GM19463 (cell line): ENCODE data around the gene KCNMA1.
"Not testable (repeated sequence)": the region's sequence is repeated elsewhere in the genome, so short reads cannot be mapped to it uniquely, and the experiment has no call there.

ENCODE experiments used
- ATAC-seq: cut with Tn5 transposase; IDR thresholded peaks from one replicate; pipeline ENCODE4 v1.9.1; 2021; ENCODE audit warnings: mild to moderate bottlenecking, moderate library complexity; ENCODE audit not compliant: unreplicated experiment

The KCNMA1 gene

DNA sequence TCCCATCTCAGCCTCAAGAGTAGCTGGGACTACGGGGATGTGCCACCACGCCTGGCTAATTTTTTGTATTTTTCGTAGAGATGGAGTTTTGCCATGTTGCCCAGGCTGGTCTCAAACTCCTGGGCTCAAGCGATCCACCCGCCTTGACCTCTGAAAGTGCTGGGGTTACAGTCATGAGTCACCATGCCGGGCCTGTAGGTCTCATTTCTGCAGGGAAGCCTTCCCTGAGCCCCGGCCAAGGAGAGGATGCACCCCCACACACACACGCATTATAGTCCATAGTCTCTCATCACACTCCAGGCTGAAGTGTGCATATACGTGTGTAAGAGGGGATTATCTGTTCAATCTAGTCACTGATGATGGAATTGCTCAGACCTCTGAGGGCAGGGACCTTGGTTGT is 29.3 kb downstream of the KCNMA1 start:
- ATAC-seq, result no peak

DNA sequence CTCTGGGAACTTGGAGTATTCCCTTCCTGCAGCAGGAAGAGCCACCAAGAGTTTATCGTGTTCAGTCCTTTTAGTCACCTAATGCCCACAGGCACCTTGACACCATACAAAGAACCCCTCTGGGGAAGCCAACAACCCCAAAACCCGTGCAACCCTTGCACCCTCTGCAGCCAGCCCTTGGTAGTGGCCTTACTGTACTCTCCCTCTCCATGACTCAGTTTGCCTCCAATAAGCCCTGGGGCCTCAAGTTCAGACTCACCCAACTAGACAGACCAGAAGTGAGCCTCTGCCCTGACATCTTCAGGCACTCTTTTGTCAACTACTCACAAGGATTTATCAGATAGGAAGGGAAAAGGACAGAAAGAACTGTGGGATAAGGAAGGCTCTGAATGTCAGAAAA is 30.9 kb downstream of the KCNMA1 start:
- no peak for ATAC-seq

DNA sequence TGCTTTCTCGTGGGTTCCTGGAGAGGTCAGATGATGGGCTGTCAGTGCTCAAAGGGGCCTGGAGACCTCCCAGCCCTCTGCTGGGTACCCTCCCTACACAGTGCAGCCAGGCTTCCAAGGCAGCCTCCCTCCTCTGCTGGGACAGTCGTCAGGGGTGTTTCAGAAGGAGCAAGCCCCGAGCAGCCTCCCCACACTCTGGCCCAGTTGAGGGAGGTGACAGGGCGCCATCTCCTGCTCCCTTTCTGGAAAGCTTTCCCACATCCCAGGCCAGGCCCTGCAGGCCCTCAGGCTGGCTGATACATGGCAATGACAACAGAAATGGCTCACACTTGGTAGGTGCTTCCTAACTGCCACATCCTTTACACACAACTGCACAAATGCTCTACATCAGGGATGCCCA is 32.1 kb downstream of the KCNMA1 start:
- ATAC-seq, result no peak

DNA sequence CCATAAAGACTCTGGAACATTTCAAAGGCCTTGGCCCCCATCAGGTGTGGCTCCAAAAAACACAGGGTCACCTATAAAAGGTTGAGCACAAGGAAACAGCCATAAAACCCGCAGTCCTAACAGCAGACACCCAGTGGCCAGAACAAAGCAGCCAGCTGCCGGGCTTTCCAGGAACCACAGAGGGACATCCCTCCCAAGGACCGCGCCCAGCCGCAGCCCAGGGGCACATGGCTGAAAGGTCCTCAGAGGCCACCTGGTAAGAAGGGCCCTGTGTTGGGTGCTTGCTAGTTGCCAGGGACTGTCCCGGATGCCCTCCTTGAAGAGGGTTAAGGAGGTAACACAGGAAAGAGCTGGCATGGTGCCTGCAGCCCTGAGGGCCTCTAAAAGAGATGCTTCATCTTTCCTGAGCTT is 32.7 kb downstream of the KCNMA1 start:
- no peak for ATAC-seq

DNA sequence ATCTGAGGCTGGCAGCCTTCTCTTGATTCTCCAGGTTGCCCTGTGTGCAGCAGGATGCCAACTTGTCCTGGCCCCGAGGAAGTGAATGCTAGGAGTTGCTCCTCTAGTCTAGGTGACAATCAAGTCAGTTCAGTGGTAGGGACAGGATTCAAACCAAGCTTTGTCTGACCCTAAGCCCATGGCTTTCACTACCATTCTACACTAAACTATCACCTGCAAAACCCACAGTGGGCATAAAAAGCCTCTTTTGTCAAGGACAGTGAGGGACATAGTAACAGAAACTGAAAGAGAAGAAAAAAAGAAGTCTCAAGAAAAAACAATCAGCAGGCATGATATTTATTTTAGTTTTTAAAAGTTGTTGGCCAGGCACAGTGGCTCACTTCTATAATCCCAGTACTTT is 33.5 kb downstream of the KCNMA1 start:
- peak; percentile 44 for ATAC-seq

DNA sequence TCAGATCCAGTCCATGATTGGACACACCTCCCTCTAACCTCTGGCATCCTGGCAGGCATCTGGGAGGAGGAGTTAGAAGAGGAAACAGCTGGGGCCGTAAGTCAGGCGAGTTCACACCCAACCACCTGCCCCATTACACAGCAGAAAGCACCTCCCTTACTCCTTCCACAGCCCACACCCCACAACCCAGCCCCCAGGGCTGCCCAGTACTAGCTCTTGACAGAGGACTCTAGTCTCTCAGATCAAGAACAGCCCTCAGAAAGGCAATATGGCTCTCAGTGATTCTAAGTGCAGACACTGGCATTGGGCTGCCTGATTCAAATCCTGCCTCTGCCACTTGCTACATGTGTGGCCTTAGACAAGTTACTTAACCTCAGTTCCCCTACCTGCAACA is 34.1 kb downstream of the KCNMA1 start:
- ATAC-seq, result peak; percentile 64

DNA sequence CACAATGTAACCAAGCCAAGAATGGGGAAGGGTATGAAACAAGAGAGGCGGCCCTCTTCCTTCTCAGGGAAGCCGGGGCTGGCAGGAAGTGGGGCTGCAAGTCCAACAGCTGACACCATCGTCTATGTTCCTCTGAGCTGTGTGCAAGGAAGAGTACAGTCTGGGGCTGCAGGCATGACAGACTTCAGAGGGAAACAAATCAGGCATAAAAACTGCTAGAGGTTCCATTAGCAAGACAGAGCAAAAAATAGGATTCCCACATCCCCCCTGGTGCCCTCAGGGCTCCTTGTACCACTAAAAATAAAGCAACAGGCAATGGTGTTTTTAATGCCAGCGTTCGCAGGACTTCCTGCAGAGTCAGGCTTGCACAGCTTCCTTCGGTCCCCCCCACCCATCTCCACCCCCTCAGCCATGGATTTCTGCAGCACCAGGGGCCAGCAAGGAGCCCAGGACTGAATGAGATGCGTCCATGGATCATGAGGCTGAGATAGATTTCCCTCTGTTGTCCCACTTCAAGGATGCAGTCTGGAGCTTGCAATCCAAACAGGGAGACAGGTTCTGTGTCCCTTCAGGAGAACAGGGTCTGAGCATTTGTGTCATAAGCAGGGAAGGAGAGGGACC is 34.6 kb downstream of the KCNMA1 start:
- ATAC-seq, result no peak

DNA sequence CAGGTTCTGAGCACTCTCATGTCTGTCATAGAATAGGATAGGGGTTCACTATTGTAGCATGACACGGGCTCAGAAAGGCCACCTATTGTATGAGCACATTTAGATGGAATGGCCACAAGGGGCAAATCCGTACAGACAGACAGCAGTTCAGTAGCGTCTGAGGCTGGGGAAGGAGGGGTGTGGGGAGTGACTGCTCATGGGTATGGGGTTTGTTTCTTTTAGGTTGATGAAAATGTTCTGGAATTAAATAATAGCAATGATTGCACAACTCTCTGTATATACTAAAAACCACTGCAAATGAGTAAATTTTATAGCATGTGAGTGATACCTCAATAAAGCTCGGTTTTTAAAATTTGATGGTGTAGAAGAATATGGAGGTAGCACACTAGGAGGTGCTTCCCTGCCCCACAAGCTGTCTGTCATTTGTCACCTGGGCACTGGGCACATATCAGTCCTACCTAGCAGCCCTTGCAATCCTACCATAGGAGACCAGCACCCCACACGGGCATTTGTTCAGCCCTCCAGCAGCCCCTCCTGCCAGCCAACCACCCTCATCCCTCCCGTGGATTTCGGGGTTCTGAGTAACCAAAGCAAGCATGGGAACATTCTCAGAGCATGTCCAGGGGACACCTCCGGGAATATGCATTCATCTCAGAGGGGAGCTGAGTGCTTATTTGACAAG is 35.2 kb downstream of the KCNMA1 start:
- no peak for ATAC-seq

DNA sequence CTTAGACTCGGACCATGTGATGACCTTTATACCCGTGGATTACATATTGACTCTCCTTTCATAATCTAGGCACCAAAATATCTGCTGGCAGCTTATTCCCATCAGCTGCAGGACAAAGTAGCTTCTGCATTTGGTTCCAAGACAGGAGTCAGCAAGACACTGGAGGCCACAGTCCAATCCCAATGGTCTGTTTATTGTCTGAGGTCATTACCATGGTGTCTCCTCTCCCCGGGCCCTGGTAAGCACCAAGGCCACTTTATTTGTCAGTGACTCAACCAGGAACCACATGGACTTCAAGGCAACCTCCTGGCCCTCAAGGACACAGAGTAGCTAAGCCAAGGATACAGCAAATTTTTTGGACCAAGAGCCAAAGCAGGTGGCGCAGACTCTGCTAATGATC is 36.1 kb downstream of the KCNMA1 start:
- ATAC-seq, result no peak

DNA sequence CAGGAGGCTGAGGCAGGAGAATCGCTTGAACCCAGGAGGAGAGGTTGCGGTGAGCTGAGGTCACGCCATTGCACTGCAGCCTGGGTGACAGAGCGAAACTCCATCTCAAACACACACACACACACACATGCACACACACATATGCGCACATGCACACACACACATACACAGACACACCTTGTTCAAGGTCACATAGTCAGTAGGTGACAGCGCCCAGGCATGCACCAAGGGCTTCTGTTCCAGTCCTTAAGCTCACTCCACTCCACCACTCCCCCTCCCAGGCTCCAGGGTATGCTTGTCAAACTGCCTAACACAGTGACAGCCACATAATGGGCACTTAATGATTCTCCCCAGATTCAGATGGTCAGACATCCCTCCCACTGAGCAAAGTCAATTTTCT is 37.0 kb downstream of the KCNMA1 start:
- no peak for ATAC-seq

DNA sequence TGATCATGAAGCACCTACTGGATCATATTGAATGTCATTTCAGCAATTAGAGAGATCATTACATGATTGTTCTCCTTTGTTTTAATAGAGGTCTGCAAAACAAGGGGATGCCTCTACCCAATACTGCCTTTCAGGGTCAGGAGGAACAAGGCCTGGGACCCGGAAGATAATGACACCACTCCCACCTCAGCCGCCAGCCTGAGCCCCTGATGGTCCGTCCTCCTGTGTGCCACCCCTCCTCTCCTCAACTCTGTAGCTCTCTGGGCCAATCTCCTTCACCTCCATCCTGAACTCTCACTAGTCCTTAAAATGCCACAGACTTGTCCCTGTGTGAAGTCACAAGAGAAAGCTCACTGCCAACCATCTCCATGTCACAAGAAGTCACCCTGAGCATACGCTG is 38.0 kb downstream of the KCNMA1 start:
- no peak for ATAC-seq

DNA sequence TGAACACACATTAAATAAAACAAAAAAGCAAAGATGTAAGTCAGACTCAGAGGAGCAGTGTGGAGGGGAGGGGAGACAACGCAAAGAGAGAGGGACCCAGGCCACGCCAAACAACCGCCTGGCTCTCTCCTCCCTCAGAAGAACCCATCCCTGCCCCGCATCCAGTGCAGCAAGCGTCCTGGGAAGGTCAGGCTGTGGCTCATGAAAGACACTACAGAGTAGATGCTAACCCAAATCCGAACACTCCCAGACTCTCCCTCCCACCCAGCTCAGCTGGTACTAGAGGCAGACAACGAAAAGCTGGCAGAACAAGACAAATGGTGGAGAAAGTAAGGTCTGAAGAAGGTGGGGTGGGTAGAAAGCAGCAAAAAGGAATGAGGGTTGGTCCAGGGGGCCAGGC is 39.0 kb downstream of the KCNMA1 start:
- ATAC-seq, result no peak

DNA sequence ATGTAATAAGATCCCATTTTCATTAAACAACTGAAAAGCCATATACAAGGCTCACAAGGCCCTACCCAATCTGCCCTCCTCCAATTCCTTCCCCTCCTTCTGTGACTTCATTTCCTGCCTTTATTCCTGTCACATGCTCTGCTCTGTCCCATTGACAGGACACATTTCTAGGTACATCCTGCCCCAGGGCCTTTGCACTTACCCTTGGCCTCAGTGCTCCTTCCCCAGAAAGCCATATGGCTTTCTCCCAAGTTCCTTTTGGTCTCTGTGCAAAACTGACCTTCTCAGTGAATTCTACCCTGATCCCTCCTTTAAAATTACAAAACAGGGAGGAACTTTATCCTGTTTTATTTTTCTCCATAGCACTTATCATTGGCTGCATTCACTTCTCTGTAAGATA is 40.0 kb downstream of the KCNMA1 start:
- no peak for ATAC-seq

DNA sequence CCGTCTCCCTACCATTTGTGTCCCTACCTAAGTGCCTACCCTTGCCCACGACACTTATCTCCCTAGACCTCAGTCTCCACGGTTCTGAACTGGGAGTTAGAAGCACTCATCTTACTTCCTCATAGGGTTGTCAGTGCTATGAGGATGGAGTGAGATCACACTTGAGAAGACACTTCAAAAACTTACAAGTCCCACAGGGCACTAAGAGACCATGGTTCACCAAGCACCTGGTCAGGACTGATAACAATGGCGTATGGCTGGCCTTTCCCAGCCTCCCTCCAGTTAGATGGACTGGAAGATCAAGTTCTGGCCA is 43.2 kb downstream of the KCNMA1 start:
- ATAC-seq, result no peak

DNA sequence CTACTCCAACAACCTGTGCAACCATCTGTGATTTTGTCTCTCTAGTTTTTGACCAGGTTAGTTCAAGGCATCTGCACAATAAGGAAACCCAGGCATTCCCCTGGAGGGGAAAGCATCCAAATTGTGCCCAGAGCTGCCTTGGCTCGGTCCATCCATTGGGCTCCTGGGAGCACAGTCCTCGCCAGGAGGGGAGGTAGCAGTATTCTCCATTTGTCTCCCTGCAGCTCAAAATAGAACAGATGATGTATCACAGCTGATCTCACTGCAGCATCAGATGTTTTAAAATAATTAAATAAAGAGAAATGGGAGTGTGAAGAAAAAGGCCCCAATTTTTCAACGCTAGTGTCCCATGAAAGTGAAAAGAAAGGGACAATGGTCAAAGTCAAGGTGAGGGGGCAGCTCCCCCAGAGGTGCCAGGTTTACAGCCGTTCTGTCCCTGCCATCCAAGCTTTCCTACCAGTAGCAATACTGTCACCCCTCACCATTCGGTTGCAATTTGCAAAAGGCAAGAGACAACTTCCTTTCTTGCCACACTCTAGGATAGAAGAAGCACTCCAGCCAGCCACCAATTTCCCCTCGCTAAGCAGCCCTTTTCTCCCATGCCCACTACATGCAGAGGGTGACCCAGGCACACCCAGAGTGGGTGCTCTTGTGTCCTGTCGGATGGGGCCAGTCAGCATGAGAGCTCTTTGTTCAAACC is 43.7 kb downstream of the KCNMA1 start:
- ATAC-seq, result no peak

DNA sequence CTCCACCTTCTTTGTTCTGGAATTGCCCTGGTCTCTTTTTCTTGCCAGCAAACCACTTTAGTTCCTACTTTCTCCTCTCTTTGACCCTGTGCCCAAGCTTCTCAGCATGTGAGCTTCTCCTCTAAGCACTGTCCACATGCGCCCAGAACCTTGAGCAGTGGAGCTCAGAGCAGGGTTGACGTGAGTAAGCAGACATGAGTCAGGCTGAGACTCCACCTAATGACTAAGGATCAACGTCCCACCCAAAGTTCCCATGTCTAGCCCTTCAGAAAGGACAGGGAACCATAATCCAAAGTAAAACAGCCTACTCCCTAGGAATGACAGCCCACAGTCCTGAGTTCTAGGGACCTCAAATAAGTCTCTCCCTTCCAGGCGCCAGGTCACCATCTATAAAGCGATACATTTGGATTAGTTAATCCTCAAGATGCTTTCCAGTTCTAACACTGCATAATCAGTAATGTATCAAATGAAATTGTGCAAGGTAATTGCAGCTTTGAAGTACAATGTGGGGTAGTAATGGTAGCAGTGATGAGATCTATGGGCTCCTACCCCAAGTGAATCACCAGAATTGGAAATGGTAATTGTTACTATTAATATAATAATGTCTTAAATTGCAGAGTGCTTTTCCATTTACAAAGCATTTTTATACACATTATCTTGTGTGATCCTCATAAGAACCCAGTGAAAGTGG is 44.5 kb downstream of the KCNMA1 start:
- ATAC-seq, result no peak

DNA sequence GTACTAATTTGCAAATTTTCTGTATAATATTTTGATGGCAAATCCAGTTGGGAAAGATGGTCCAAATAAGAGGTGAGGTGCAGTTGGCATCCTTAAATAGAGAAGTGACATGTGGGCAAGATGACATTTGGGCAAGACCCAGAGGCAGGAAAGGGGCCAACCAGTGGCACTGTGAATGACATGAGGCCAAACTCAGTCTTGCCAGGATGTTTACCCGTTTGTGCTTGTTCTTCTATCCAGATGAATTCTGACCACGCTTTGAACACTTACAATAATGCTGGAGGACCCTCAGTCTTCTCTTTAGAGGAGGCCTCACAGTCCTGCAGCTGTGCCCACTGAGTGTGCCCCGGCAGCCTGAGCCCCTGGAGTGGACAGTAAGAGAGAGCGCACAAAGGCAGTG is 45.1 kb downstream of the KCNMA1 start:
- no peak for ATAC-seq

DNA sequence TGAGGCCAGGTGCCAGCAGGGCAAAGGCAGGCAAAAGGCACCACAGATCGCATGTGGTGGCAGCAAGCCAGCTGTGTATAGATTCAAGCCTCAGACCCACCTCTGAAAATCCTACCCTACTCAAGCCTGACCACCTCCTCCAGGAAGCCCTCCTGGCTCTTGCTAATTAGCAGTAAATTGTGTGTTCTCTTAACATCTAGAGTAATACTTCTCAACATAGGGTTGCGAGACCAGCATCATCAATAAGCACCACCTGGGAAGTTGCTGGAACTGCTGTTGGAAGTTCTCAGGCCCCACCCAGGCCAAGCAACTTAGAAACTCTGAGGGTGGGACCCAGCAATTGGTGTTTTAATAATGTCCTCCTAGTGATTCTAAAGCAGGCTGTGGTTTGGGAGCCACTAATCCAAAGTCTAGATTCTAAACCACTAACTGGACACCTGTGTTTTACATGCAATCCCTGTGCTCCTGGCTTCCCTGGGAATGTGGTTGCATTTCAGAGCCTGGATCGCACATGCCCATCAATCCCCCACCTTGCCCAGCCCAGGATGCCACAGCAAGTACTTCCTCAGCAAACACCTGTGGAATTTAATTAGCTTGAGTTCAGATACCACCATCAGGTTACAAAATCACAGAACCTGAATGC is 46.2 kb downstream of the KCNMA1 start:
- ATAC-seq, result no peak

DNA sequence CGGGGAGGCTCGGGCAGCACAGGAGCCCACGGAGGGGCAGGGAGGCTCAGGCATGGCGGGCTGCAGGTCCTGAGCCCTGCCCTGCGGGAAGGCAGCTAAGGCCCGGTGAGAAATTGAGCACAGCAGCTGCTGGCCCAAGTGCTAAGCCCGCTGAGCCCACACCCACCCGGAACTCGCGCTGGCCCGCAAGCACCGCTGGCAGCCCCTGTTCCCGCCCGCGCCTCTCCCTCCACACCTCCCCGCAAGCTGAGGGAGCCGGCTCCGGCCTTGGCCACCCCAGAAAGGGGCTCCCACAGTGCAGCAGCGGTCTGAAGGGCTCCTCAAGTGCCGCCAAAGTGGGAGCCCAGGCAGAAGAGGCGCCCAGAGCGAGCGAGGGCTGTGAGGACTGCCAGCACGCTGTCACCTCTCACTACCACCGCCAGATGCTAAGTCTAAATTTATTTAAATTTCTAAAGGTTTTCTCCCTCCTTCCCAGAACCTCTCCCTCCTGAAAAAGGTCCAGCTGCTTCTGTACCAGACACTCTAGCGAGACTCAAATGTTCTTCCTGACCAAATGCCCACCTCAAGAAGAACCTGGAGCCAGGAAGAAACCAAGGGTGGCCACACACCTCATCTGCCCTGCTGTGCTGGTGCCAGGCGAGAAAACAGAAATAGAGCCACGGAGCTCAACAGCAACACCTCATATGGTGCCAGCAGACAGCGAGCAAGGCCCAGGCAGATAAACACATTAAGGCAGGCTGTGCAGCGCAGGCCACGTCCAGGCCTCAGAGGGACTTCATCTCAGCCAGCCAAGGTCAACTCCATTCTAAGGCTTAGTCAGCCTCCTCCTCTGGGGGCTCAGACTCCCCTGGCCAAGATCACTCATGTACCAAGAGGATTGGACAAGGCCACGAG is 47.0 kb downstream of the KCNMA1 start:
- no peak for ATAC-seq

DNA sequence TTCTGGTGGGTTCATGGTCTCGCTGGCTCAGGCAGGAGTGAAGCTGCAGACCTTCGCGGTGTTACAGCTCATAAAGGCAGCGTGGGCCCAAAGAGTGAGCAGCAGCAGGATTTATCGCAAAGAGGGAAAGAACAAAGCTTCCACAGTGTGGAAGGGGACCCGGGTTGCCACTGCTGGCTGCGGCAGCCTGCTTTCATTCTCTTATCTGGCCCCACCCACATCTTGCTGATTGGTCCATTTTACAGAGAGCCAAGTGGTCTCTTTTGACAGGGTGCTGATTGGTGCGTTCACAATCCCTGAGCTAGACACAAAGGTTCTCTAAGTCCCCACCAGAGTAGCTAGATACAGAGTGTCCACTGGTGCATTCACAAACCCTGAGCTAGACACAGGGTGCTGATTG is 47.9 kb downstream of the KCNMA1 start:
- ATAC-seq, result not testable (repeated sequence)

DNA sequence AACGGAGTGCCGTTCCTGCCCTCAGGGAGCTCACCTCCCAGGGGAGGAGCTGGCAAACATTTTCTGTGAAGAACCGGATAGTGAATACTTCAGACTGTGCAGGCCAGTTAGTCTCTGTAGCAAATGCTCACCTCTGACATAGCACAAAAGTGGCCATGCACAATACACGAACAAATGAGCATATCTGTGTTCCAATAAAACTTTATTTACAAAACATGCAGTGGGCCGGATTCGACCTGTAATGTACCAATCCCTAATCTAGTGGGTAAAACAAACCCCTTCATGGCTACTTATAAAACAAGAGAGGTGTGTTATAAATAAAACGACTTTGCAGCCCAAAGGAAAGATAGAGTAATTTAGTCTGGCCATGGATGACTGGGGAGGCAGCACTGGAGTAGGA is 48.7 kb downstream of the KCNMA1 start:
- ATAC-seq, result no peak
